H9 (cell line): ENCODE measurements around the gene PLEKHN1. TPM values are rescaled to one million over a fixed set of nuclear protein-coding genes. Genes with fewer than 3 reads are reported as not detected.

Source experiments
- DNase-seq: peaks from one replicate; pipeline ENCODE4 v3.0.0-alpha.2; 2017
- H2AFZ ChIP-seq: one replicate; pipeline ENCODE4 v1.6.1; 2013; ENCODE audit warnings: mild to moderate bottlenecking, low read length, control low read depth, moderate library complexity
- H2AK5ac ChIP-seq: 2 replicates; pipeline ENCODE4 v1.6.1; 2013; ENCODE audit warnings: low read length, control low read depth, mixed read lengths; ENCODE audit not compliant: insufficient read length
- H2BK120ac ChIP-seq: one replicate; pipeline ENCODE4 v1.6.1; 2013; ENCODE audit warnings: low read depth, mild to moderate bottlenecking, low read length, control low read depth, inconsistent platforms; ENCODE audit not compliant: poor library complexity, severe bottlenecking
- H2BK12ac ChIP-seq: 2 replicates; pipeline ENCODE4 v1.6.1; 2013; ENCODE audit warnings: low read length, control low read depth, mixed read lengths, low read depth; ENCODE audit not compliant: insufficient read length
- H2BK15ac ChIP-seq: 2 replicates; pipeline ENCODE4 v1.6.1; 2013; ENCODE audit warnings: low read depth, low read length, control low read depth
- H2BK20ac ChIP-seq: one replicate; pipeline ENCODE4 v1.6.1; 2013; ENCODE audit warnings: low read depth, mild to moderate bottlenecking, low read length, control low read depth, inconsistent platforms; ENCODE audit not compliant: poor library complexity, severe bottlenecking
- H2BK5ac ChIP-seq: 2 replicates; pipeline ENCODE4 v1.6.1; 2013; ENCODE audit warnings: low read length, control low read depth, mixed read lengths; ENCODE audit not compliant: insufficient read length
- H3K14ac ChIP-seq: 2 replicates; pipeline ENCODE4 v1.6.1; 2013; ENCODE audit warnings: low read length, control low read depth; ENCODE audit not compliant: insufficient read depth
- H3K18ac ChIP-seq: 2 replicates; pipeline ENCODE4 v1.6.1; 2013; ENCODE audit warnings: low read depth, mild to moderate bottlenecking, mixed read lengths, low read length, control low read depth; ENCODE audit not compliant: insufficient read length
- H3K23ac ChIP-seq: 2 replicates; pipeline ENCODE4 v1.6.1; 2013; ENCODE audit warnings: low read length, control low read depth, mixed read lengths, low read depth; ENCODE audit not compliant: insufficient read length
- H3K23me2 ChIP-seq: 2 replicates; pipeline ENCODE4 v1.6.1; 2013; ENCODE audit warnings: low read depth, mild to moderate bottlenecking, mixed read lengths, low read length, control low read depth; ENCODE audit not compliant: insufficient read length, poor library complexity, severe bottlenecking
- H3K27ac ChIP-seq: 2 replicates; pipeline ENCODE4 v1.5.1; 2013; ENCODE audit warnings: low read length, control low read depth, mixed read lengths, low read depth; ENCODE audit not compliant: insufficient read length
- H3K27me3 ChIP-seq: 2 replicates; pipeline ENCODE4 v1.6.1; 2013; ENCODE audit warnings: low read length, control low read depth, inconsistent platforms; ENCODE audit not compliant: insufficient read depth
- H3K4ac ChIP-seq: 2 replicates; pipeline ENCODE4 v1.6.1; 2013; ENCODE audit warnings: low read depth, mild to moderate bottlenecking, control low read depth, inconsistent platforms, low read length, moderate library complexity
- H3K4me1 ChIP-seq: 2 replicates; pipeline ENCODE4 v1.6.1; 2013; ENCODE audit warnings: low read length, control low read depth, inconsistent platforms; ENCODE audit not compliant: insufficient read depth
- H3K4me2 ChIP-seq: 2 replicates; pipeline ENCODE4 v1.6.1; 2013; ENCODE audit warnings: low read length, control low read depth, mixed read lengths; ENCODE audit not compliant: insufficient read length, insufficient read depth
- H3K56ac ChIP-seq: 2 replicates; pipeline ENCODE4 v1.6.1; 2013; ENCODE audit warnings: low read depth, mild to moderate bottlenecking, mixed read lengths, low read length, control low read depth; ENCODE audit not compliant: insufficient read length
- H3K79me1 ChIP-seq: 2 replicates; pipeline ENCODE4 v1.6.1; 2013; ENCODE audit warnings: low read depth, mild to moderate bottlenecking, moderate library complexity, low read length, control low read depth, inconsistent platforms; ENCODE audit not compliant: insufficient read depth, poor library complexity, severe bottlenecking
- H3K79me2 ChIP-seq: 2 replicates; pipeline ENCODE4 v1.6.1; 2013; ENCODE audit warnings: low read length, control low read depth, inconsistent platforms; ENCODE audit not compliant: insufficient read depth
- H3K9ac ChIP-seq: 2 replicates; pipeline ENCODE4 v1.6.1; 2013; ENCODE audit warnings: low read length, control low read depth, mixed read lengths; ENCODE audit not compliant: insufficient read length; ENCODE audit errors: extremely low read depth
- H3K9me3 ChIP-seq: one replicate; pipeline ENCODE4 v1.6.1; 2013; ENCODE audit warnings: low read depth, low read length, inconsistent platforms; ENCODE audit not compliant: control insufficient read depth
- H3T11ph ChIP-seq: one replicate; pipeline ENCODE4 v1.6.1; 2013; ENCODE audit warnings: mild to moderate bottlenecking, low read length, control low read depth, inconsistent platforms
- H4K20me1 ChIP-seq: one replicate; pipeline ENCODE4 v1.6.1; 2013; ENCODE audit not compliant: control insufficient read depth, insufficient read length, insufficient read depth
- H4K5ac ChIP-seq: 2 replicates; pipeline ENCODE4 v1.6.1; 2013; ENCODE audit warnings: low read depth, mild to moderate bottlenecking, mixed read lengths, low read length, control low read depth; ENCODE audit not compliant: insufficient read length
- H4K8ac ChIP-seq: replicated peaks from 2 replicates; pipeline ENCODE4 v1.6.1; 2013; ENCODE audit warnings: low read length, control low read depth, mixed read lengths, low read depth; ENCODE audit not compliant: insufficient read length
- H4K91ac ChIP-seq: 2 replicates; pipeline ENCODE4 v1.6.1; 2013; ENCODE audit warnings: low read depth, mild to moderate bottlenecking, moderate library complexity, mixed read lengths, low read length, control low read depth; ENCODE audit not compliant: insufficient read length
- H3K27ac Mint-ChIP-seq, 3 experiments: 2 replicates in 2 of 3; 3 replicates in 1 of 3; pipeline ENCODE4 v1.8.0; 2020 to 2021; ENCODE audit warnings: mixed read lengths in 3 of 3, mild to moderate bottlenecking in 1 of 3, moderate library complexity in 1 of 3
- H3K27me3 Mint-ChIP-seq: 2 replicates; pipeline ENCODE4 v1.8.0; 2021; ENCODE audit warnings: low read depth, mild to moderate bottlenecking, moderate library complexity, mixed read lengths
- H3K36me3 Mint-ChIP-seq, 3 experiments: 2 replicates in 2 of 3; 3 replicates in 1 of 3; pipeline ENCODE4 v1.8.0; 2020 to 2021; ENCODE audit warnings: low read depth in 3 of 3, mixed read lengths in 3 of 3; ENCODE audit not compliant: insufficient read depth in 1 of 3
- H3K4me1 Mint-ChIP-seq, 2 experiments: 2 replicates each; pipeline ENCODE4 v1.8.0; 2020; ENCODE audit warnings: mixed read lengths in 2 of 2
- H3K4me3 Mint-ChIP-seq, 2 experiments: 2 replicates in 1 of 2; 3 replicates in 1 of 2; pipeline ENCODE4 v1.8.0; 2020 to 2021; ENCODE audit warnings: mild to moderate bottlenecking in 2 of 2, mixed read lengths in 2 of 2, moderate library complexity in 1 of 2
- H3K9me3 Mint-ChIP-seq, 2 experiments: 2 replicates in 1 of 2; 3 replicates in 1 of 2; pipeline ENCODE4 v1.8.0; 2020; ENCODE audit warnings: mild to moderate bottlenecking in 2 of 2, mixed read lengths in 2 of 2, moderate library complexity in 1 of 2
- WGBS: extraction: QIAGEN DNeasy Blood & Tissue Kit; methylation state at CpG from one replicate; pipeline ENCODE4 v1.1.7; 2013; ENCODE audit warnings: missing lambda C conversion rate, low lambda C conversion rate, mixed read lengths; ENCODE audit not compliant: insufficient read length; ENCODE audit errors: extremely low coverage; 5-methylcytosine and 5-hydroxymethylcytosine counted together
- total RNA-seq: library from RNA; stranded (reverse); gene quantifications from 2 replicates; pipeline ENCODE4 v1.2.1, GENCODE V29; 2021
- TF ChIP-seq, protein P1 (sequence below): fragments of 200-600 bp; sonication (generic); conservative IDR thresholded peaks from 3 replicates; pipeline ENCODE4 v1.8.0; 2021; ENCODE audit warnings: antibody characterized with exemption, mild to moderate bottlenecking

The PLEKHN1 gene
- total RNA-seq, 1 experiment from 2014 or later: 3.0 TPM

DNA sequence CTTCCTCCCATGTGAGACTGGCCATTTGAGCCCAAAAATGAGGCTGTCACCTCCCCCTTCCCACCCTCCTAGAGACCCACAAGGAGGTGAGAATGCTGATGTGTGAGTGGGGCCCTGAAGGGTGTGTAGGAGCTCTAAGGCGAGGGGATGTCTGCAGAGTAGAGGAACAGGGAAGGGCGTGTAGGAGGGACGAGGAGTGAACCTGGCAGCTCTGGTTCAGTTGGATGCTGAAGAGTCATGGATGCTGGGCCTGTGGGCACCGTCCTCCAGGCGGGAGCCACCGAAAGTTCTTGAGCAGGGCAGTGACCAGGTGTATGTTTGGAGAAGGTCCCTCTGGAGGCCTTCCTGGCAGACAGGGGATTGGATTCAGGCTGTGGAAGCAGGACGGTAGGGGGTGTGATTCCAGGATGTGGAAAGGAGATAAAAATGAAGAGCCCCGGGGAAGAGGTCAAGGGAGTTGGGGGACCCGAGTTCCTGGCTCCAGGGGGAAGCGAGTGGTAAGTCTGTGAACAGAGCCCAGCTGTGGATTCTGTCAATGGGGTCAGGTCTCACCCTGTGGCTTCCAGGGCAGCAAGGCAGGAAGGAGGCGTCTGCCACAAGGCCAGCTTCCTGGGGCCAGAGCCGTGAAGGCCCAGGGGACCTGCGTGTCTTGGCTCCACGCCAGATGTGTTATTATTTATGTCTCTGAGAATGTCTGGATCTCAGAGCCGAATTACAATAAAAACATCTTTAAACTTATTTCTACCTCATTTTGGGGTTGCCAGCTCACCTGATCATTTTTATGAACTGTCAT is 34.7 kb upstream of the PLEKHN1 start:
- Histone ChIP-seq H2BK15ac (no peak overlapping the region), H3K14ac (no peak overlapping the region; the same call in 1 of the 2 replicates), H4K5ac (no peak overlapping the region), H2BK20ac (no peak overlapping the region), H3K4me1 (no peaks in the 10 kb centered on the region), H4K8ac (no peak overlapping the region), H3K4me2 (no peak overlapping the region), H3K4ac (no peak overlapping the region), H3T11ph (no peak overlapping the region), H3K9me3 (no peaks in the 10 kb centered on the region), H2AK5ac (no peak overlapping the region), H3K79me1 (no peaks in the 10 kb centered on the region), H4K91ac (no peak overlapping the region), H3K18ac (no peak overlapping the region), H3K9ac (no peak overlapping the region), H4K20me1 (peaks cover 5% of the 10 kb centered on the region), H3K56ac (no peak overlapping the region), H2AFZ (no peak overlapping the region), H2BK12ac (no peak overlapping the region), H3K27me3 (peaks cover 67% of the 10 kb centered on the region), H3K27ac (no peak overlapping the region), H3K23ac (no peak overlapping the region), H3K23me2 (no peaks in the 10 kb centered on the region), H2BK120ac (no peak overlapping the region), H2BK5ac (no peak overlapping the region), H3K79me2 (no peaks in the 10 kb centered on the region)
- Mint-ChIP-seq H3K36me3 (peaks cover 0 to 3% (median 2%) of the 10 kb centered on the region in 3 experiments; a peak in 2 of 7 replicates), H3K27me3 (peaks cover 89% of the 10 kb centered on the region), H3K9me3 (peaks cover 0 to 2% of the 10 kb centered on the region in 2 experiments; a peak in 1 of 5 replicates), H3K4me3 (no peak overlapping the region), H3K4me1 (peaks cover 9 to 32% of the 10 kb centered on the region in 2 experiments), H3K27ac (no peak overlapping the region)
- no peak for DNase-seq
- TF ChIP-seq, protein P1, sequence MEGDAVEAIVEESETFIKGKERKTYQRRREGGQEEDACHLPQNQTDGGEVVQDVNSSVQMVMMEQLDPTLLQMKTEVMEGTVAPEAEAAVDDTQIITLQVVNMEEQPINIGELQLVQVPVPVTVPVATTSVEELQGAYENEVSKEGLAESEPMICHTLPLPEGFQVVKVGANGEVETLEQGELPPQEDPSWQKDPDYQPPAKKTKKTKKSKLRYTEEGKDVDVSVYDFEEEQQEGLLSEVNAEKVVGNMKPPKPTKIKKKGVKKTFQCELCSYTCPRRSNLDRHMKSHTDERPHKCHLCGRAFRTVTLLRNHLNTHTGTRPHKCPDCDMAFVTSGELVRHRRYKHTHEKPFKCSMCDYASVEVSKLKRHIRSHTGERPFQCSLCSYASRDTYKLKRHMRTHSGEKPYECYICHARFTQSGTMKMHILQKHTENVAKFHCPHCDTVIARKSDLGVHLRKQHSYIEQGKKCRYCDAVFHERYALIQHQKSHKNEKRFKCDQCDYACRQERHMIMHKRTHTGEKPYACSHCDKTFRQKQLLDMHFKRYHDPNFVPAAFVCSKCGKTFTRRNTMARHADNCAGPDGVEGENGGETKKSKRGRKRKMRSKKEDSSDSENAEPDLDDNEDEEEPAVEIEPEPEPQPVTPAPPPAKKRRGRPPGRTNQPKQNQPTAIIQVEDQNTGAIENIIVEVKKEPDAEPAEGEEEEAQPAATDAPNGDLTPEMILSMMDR: no peak
- WGBS: no CpG with 5 or more reads among the region's 15 CpGs
